Large intestine (tissue), 3 donors: ENCODE data around the gene ALAD. TPM values are rescaled to one million over a fixed set of nuclear protein-coding genes. Genes with fewer than 3 reads are reported as not detected.

Experiments used
- DNase-seq, 2 donors: peaks; one replicate each; pipeline versions ENCODE4 v3.0.0 to v3.0.0-alpha.2; 2013
- H3K27ac ChIP-seq: one replicate; pipeline ENCODE4 v1.5.1; 2013; ENCODE audit warnings: low read length
- H3K27me3 ChIP-seq: 2 replicates; pipeline ENCODE4 v1.6.1; 2013; ENCODE audit warnings: low read length; ENCODE audit not compliant: control insufficient read depth, insufficient read depth
- H3K36me3 ChIP-seq: 2 replicates; pipeline ENCODE4 v1.6.1; 2013; ENCODE audit warnings: low read length; ENCODE audit not compliant: control insufficient read depth, insufficient read depth
- H3K4me1 ChIP-seq: one replicate; pipeline ENCODE4 v1.6.1; 2013; ENCODE audit warnings: low read length; ENCODE audit not compliant: control insufficient read depth, insufficient read depth
- H3K4me3 ChIP-seq: one replicate; pipeline ENCODE4 v1.5.1; 2013; ENCODE audit warnings: low read length
- H3K9me3 ChIP-seq: one replicate; pipeline ENCODE4 v1.6.1; 2013; ENCODE audit warnings: mild to moderate bottlenecking, low read depth, low read length, moderate library complexity; ENCODE audit not compliant: control insufficient read depth
- WGBS: methylation state at CpG from one replicate; pipeline ENCODE4 v1.1.5; 2013; ENCODE audit warnings: low lambda C conversion rate; ENCODE audit not compliant: insufficient coverage; 5-methylcytosine and 5-hydroxymethylcytosine counted together
- polyA plus RNA-seq: library from polyadenylated mRNA; unstranded; fragments of 120-200 nt; gene quantifications from one replicate; pipeline ENCODE4 v1.2.1, GENCODE V29; 2013

The ALAD gene
- polyA plus RNA-seq, 1 donor, result 48.8 TPM

DNA sequence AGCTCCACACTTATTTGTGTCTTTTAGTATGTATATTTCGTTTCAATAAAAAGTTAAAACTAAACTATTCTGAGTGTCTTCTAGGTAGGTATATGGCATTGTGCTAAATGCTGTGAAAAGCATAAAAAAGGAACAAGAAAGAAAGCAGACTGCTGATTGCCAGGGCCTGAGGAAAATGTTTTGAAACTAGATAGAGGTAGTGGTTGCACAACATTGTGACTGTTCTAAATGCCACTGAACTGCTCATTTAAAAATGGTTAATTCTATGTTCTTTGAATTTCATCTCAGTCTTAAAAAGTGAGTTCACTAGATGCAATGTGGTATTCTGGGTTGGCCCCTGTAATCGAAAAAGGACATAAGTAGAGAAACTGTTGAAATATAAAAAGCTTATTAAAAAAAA lies 2.6 kb upstream of the ALAD start:
- no peak for DNase-seq
- Histone ChIP-seq H3K4me3 (no peak overlapping the region), H3K27me3 (no peaks in the 10 kb centered on the region), H3K4me1 (peaks cover 11% of the 10 kb centered on the region), H3K27ac (no peak overlapping the region), H3K36me3 (peaks cover 16% of the 10 kb centered on the region), H3K9me3 (no peaks in the 10 kb centered on the region)
- WGBS, result 100% methylated on average over 1 of the region's 2 CpGs

DNA sequence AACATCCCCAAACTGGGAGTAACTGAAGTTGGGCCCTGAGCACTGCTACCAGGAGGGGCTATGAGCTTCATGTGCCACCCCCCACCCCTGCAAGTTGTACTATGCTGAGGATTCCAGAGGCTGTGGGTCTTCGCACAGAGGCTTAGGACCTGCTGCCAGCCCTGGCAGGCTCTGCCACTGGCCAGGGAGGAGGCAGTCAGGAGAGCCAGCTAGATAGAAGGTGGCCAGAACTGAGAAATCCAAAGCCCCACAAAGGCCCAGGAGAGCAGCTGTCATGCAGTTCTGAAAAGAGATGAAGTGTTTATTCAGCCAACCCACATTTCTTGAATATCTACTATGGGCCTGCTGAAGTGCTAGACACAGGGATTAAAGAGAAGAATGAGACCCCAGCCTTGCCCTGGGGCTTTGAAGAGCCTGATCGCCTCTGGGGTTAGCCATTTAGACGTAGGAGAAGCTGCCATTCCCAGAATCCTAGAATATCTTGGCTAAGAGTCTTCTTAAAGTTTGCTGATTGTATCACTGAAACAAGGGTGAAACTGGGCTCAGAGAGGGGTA lies 1.4 kb downstream of the ALAD start:
- DNase-seq, result no peak
- Histone ChIP-seq H3K4me3 (peak overlapping the region; percentile 95), H3K27ac (no peak overlapping the region), H3K9me3 (no peaks in the 10 kb centered on the region), H3K4me1 (peaks cover 38% of the 10 kb centered on the region), H3K36me3 (peaks cover 4% of the 10 kb centered on the region), H3K27me3 (no peaks in the 10 kb centered on the region)
- no CpG with 5 or more reads among the region's 3 CpGs for WGBS

DNA sequence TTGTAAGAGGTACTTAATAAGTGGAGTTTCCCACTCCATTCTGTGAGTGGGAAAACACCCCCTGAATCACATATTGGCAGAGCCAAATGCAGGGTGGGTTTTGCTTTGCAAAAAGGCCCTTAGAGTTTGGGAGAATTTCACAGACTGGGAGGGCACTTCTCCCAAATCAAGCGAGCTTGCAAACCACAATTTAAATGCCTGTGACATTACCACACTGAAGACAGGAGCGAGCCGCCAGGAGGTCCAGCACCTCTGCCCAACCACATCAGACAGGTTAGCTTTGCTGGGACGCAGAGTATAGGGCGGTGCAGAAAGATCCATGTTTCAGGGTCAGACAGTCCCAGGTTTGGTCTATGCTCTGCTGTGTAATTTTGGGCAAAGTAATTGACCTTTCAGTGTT lies 2.3 kb downstream of the ALAD start:
- Histone ChIP-seq H3K9me3 (no peaks in the 10 kb centered on the region), H3K27me3 (no peaks in the 10 kb centered on the region), H3K4me1 (peaks cover 38% of the 10 kb centered on the region), H3K36me3 (peaks cover 4% of the 10 kb centered on the region), H3K27ac (no peak overlapping the region), H3K4me3 (no peak overlapping the region)
- no CpG with 5 or more reads among the region's 5 CpGs for WGBS
- no peak for DNase-seq

- no peak overlapping the region for H3K4me3 ChIP-seq
- WGBS, result 60% methylated on average over 1 of the region's 3 CpGs
- no peaks in the 10 kb centered on the region for H3K9me3 ChIP-seq
- peaks cover 38% of the 10 kb centered on the region for H3K4me1 ChIP-seq
- H3K27me3 ChIP-seq, result no peaks in the 10 kb centered on the region
- H3K27ac ChIP-seq, result peak overlapping the region; percentile 69
- peaks cover 12% of the 10 kb centered on the region for H3K36me3 ChIP-seq
- DNase-seq, result peak; percentile 47 to 75
These were observed 3.9 kb downstream of the ALAD start for GRCh38 chr9:113397203-113397631.

- Histone ChIP-seq H3K4me3 (no peak overlapping the region), H3K4me1 (peaks cover 35% of the 10 kb centered on the region), H3K27me3 (no peaks in the 10 kb centered on the region), H3K36me3 (peaks cover 30% of the 10 kb centered on the region), H3K9me3 (no peaks in the 10 kb centered on the region), H3K27ac (no peak overlapping the region)
- 98% methylated on average over 4 of the region's 9 CpGs for WGBS
- peak; percentile 49 to 69 for DNase-seq
These were observed 5.9 kb downstream of the ALAD start for GRCh38 chr9:113395000-113395861.

DNA sequence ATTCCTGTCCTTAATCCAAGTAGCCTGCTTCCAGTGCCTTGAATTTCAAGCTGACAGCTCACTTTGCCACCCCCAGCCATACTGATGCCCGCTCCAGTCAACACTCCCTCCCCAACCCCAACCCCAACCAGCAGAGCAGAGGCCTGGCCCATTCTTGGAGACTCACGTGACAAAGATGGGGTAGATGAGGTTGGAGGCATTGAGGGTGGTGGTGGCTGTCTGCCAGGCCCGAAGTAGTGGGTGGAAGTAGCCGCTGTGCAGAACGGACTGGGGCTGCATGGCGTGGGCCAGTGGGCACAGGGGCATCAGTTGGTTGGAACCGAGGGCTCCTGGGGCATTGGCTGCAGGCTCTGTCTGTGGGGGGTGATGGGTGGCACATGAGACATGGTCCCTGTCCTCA lies 7.8 kb downstream of the ALAD start:
- Histone ChIP-seq H3K4me1 (peaks cover 45% of the 10 kb centered on the region), H3K36me3 (peaks cover 46% of the 10 kb centered on the region), H3K4me3 (no peak overlapping the region), H3K27ac (no peak overlapping the region), H3K27me3 (no peaks in the 10 kb centered on the region), H3K9me3 (no peaks in the 10 kb centered on the region)
- WGBS, result no CpG with 5 or more reads among the region's 7 CpGs
- DNase-seq, result no peak

DNA sequence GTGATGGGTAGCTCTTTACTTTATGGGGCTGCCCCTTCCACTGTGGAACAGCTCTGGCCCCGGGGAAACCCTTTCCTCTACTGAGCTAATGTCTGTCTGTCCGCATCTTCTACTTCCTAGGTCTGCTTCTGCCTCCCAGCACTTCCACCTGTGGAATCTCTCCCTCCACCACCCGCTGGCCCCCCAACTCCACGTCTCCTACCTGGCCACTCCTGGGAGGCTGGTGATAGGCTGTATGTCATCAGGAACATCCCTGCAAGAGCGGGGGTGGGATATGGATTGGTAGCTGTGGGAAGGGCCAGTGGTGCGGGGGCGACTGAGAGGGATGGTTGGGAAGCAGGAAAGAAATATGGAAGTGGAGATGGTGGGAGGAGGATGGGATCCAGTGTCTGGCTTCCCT lies 9.2 kb downstream of the ALAD start:
- H3K4me3 ChIP-seq, result no peak overlapping the region
- WGBS, result 92% methylated on average over 2 of the region's 7 CpGs
- H3K36me3 ChIP-seq, result peaks cover 51% of the 10 kb centered on the region
- peaks cover 44% of the 10 kb centered on the region for H3K4me1 ChIP-seq
- no peaks in the 10 kb centered on the region for H3K9me3 ChIP-seq
- DNase-seq, result no peak
- H3K27ac ChIP-seq, result no peak overlapping the region
- H3K27me3 ChIP-seq, result no peaks in the 10 kb centered on the region

DNA sequence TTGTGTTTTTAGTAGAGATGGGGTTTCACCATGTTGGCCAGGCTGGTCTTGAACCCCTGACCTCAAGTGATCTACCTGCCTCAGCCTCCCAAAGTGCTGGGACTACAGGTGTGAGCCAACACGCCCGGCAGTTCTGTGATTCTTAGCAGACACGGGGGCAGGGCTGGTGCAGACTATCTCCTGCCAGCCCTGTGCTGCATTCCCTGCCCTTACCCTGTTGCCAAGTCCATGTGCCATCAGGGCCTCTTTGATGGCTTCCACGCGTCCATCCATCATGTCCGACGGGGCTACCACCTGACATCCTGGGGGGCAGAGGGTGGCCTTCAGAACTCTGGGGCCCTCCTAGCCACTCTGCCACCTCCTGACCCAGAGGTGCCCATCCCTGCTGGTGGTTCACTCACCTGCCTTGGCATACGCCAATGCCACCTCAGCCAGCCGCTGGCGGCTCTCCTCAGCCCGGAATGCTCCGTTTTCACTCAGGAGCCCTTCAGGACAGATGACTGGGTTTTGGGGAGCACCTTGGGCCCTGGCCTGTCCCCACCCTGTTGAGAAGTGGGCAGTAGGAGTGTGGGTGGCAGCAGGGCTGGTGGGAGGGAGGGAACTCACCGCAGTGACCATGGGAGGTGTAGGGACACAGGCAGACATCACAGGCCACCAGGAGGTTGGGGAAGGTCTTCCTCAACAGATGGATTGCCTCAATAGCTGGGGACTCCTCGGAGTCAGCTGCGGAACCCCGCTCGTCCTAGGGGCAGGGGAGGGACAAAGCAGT lies 10.7 kb downstream of the ALAD start:
- Histone ChIP-seq H3K27ac (no peak overlapping the region), H3K4me1 (peaks cover 41% of the 10 kb centered on the region), H3K36me3 (peaks cover 51% of the 10 kb centered on the region), H3K27me3 (no peaks in the 10 kb centered on the region), H3K9me3 (no peaks in the 10 kb centered on the region), H3K4me3 (no peak overlapping the region)
- WGBS, result no CpG with 5 or more reads among the region's 17 CpGs
- DNase-seq, result no peak

- no CpG with 5 or more reads among the region's 11 CpGs for WGBS
- DNase-seq, result no peak
- Histone ChIP-seq H3K4me1 (peaks cover 41% of the 10 kb centered on the region), H3K27ac (peak overlapping the region; percentile 85), H3K36me3 (peaks cover 51% of the 10 kb centered on the region), H3K27me3 (no peaks in the 10 kb centered on the region), H3K4me3 (no peak overlapping the region), H3K9me3 (no peaks in the 10 kb centered on the region)
These were observed 11.6 kb downstream of the ALAD start for GRCh38 chr9:113389451-113389850.

DNA sequence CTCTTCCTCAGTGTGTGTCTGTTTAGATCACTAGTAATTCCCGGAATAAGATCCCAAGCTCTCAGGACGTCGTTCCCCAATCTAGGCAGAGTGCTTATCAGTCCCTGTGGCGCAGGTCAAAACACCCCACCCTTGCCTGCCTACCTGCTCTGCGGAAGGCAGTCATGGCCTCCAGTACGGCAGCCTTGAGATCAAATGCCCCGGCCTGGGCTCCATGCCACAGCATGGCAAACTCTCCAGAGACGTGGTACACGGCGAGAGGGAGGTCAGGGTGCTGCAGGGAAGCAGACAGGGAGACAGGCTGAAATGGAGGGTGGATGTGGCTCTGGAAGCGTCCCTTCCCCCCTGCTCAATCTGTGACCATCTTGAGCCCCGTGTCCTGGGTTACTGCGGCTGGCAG lies 12.3 kb downstream of the ALAD start:
- no peak overlapping the region for H3K4me3 ChIP-seq
- H3K36me3 ChIP-seq, result peaks cover 51% of the 10 kb centered on the region
- no peaks in the 10 kb centered on the region for H3K9me3 ChIP-seq
- DNase-seq, result peak in 1 of 2 donors; percentile 52
- no CpG with 5 or more reads among the region's 13 CpGs for WGBS
- no peaks in the 10 kb centered on the region for H3K27me3 ChIP-seq
- peak overlapping the region; percentile 85 for H3K27ac ChIP-seq
- peaks cover 41% of the 10 kb centered on the region for H3K4me1 ChIP-seq
